HG02884 (cell line): ENCODE data around the gene KMT2D.
A peak's percentile ranks its signal among the peaks of the same experiment; 100 is the strongest.
"Not testable (repeated sequence)": the region's sequence is repeated elsewhere in the genome, so short reads cannot be mapped to it uniquely, and the experiment has no call there.

Experiments
- ATAC-seq: cut with Tn5 transposase; IDR thresholded peaks from one replicate; pipeline ENCODE4 v1.9.1; 2021; ENCODE audit warnings: mild to moderate bottlenecking, moderate library complexity; ENCODE audit not compliant: unreplicated experiment

The KMT2D gene

DNA sequence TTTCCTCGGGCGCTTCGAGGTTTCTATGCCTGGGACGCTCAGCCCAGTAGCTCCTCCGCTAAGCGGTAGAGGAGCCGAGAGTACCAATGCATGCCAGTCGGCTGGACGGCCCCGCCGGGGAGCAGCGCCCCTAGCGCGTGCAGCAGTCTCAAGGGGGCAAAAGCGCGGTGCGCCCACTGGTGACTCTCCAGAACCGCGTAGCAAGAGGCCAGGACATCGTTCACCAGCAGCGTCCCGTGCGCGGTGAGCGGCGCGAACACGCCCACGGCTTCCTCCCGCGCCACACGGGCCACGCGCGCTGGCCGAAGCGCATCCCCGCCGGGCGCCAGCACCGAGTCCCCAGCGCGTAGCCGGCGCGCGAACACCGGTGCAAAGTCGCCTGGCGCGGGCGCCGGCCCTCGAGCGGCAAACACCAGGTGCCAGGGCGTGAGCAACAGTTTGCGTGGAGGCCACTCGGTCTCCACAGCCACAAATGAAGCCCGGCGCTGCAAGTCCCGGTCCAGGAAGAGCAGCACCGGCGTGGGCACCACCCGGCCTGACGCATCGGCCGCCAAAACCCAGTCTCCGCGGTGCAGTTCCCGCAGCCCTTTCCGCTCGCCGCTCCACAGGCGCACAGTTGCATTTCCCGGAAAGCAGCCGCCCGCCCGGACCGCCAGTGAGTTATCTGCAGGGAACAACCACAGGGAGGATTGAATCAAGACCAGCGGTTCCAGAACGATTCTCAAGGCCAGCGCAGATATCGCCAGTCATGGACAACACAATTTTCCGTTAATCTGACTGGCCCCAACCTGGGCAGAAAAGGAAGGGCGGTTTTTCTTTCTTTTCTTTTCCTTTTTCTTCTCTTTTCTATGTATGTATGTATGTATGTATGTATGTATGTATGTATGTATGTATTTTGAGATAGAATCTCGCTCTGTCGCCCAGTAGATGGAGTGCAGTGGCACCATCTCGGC is 29.5 kb upstream of the KMT2D start:
- ATAC-seq, result no peak

DNA sequence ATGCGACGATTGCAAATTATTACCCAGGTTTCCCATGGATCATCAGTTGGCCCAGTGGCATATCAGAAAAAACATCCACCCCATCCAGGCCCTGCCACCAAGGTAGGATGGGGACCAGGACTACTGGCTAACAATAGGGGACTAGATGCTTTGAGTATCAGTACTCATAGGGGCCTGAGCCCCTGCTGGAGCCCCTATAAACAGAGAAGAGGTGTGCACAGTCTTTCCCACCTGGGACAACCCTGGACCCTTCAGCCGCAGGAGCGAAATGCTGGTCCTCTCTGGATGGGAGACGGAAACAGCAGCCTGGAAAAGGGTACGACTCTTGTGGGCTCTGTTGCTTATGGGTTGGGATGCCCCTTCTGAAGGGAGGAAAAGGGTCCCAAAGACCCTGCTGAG is 28.3 kb upstream of the KMT2D start:
- ATAC-seq, result no peak

DNA sequence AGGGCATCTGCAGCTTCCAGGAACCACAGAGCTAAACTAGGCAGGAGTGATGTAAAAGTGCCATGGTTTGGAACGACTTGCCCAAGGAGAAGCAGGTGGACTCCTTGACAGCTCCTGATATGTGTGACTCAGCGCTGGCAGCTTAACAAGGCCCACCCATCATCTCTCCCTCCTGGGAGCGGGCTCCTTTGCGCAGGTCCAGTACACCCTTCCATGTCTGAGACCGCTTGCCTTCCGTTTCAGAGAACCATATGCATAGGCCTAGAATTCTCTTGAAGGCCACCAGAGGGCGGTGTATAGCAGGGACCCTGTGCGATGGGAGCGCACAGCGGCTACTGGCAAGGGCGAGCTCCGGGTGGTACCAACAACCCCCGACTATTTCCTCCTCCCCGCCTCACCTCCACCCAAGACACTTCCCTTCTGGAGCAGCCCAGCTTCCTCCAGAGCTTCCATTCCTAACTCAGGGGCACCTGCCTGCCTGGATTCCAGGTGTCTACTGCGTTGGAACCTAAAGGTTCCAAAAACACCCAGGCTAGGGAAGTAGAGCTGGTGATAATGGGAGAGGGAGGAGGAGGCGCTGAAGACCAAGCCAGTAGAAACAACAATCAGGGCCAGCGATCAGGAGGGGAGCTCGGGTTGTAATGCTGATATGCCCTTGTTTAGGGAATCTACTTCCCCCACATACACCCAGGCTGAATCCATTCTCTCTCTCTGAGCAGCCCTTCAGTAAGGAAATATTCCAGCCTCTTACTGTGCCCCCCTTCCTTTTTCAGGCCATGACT is 27.7 kb upstream of the KMT2D start:
- peak; percentile 63 for ATAC-seq

DNA sequence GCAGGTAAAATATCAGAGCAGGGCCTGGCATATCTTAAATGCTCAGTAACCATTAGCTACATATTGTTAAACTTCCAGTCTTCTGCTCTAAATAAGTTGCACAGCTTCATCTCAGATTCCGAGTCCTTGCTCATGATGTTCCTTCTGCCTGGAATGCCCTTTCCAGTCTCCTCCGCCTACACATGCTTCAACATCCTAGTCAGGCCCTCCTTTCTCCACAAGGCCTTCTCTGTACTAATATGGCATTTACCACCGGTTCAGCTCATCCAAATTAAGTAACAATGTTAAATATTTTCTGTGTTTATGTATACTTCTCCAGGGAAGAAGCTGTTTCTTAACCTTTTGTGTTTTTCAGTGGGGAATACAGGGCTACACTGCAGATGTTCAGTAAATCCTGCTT is 25.5 kb upstream of the KMT2D start:
- no peak for ATAC-seq

DNA sequence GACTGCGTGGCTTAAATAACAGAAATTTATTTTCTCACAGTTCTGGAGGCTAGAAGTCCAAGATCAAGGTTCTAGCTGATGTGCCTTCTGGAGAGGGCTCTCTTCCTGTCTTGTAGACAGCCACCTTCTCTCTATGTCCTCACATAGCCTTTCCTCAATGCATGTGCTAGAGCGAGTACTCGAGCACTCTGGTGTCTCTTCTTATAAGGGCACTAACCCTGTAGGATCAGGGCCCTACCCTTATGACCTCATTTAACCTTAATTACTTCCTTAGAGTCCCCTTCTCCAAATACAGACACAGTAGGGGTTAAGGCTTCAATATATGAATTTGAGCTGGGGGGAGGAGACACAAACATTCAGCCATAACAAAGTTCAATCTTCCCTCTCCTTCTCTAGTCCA is 23.8 kb upstream of the KMT2D start:
- no peak for ATAC-seq

DNA sequence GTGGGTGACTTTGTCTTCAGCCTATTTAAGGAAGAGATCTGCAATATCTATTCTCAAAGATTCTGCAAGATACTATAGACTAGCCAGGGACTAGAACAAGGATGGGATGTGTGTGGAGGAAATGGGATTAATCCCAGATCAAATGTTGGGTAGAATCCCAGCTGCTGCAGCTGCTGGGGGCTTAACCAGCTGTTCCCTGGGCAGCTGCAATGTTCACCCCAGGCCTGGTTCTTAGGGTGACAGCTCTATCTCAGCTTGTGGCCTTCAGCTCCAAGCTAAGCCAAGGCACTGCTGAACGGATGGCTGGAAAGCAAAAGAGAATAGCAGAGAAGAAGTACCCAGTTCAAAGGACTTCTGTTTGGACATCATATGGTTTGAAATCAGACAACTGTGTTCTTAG is 19.2 kb upstream of the KMT2D start:
- no peak for ATAC-seq

DNA sequence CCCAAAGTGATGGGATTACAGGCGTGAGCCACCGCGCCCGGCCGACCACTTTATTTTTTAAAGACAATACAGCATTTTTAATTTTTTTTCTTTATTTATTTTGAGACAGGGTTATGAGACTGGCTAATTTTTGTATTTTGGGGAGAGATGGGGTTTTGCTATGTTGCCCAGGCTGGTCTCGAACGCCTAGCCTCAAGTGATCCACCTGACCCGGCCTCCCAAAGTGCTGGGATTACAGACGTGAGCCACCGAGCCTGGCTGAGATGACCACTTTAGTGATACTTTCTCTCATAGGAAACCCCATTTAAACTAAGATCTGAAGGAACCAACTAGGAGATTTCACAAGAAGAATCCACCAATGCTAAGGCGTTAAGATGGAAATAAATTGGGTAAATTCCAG is 10.4 kb upstream of the KMT2D start:
- ATAC-seq, result no peak

DNA sequence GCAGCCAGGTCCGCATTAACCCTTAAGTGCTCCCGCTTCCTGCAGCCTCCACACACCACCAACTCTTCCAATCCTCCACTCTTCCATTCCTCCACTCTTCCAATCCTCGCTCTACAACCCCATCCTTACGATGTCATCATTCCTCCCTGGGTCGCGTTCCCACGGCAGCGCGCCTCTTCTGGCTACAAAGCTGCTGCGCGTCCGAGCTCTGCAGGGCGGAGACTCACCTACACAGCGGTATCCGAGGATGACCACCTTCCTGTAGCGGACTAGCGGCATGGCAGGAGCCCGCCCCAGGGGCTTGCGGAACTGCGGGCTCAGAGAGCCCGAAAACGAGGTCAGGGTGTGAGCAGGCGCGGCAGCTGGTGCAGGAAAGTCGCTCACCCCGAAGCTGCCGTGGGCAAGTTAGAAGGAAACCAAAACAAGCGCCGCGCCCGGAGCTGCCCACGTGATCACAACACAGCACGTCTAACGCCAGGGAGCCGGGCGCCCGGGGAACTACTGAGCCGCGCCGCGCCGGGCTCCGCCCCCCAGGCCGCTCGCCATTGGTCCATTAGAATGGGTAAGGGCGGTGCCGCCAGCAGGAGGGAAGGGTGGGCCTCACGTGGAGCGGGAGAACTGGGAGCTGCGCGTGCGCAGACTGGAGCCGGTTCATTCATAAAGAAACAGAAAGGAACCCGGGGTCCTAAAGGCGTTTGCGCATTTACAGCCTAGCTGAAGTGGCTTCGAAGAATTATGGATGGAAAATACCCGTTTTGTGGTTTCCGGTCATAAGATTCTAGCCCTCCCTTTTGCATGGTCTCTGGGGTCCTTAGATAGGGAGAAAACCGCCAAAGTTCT is 9.1 kb upstream of the KMT2D start, which contains the start of gene RHEBL1:
TSS of gene RHEBL1 (minus strand) at position 473 of the 840 bp plus-strand sequence. CDS start at position 279, 194 bp downstream.
- peak; percentile 94 for ATAC-seq

DNA sequence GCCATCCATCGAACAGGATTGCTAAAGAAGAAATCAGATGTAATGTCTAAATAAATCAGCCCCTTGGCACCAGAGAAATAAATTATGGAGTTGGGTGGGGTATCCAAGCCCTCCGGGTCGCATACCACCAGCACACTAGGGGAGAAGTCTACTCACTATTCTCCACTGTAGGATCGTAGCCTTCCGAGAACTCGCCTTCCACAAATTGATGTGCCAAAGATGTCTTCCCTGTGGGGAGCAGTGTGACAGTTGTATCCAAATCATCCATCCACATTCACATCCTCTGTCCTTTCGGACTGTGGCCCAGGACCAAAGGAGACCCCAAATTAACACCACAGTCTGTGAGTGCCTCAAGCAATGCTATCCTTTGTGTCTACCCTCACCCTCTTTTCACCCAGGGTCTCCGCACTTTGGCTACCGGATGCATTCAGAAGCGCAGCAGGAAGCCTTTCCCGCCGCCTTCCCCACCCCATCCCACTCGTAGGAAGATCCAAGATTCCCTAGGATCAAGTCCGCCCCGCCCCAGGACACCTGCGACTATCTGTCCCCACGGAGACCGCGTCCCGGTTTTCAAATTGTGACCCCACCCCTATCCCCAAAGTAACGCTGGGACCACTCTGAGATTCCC is 8.4 kb upstream of the KMT2D start:
- no peak for ATAC-seq

DNA sequence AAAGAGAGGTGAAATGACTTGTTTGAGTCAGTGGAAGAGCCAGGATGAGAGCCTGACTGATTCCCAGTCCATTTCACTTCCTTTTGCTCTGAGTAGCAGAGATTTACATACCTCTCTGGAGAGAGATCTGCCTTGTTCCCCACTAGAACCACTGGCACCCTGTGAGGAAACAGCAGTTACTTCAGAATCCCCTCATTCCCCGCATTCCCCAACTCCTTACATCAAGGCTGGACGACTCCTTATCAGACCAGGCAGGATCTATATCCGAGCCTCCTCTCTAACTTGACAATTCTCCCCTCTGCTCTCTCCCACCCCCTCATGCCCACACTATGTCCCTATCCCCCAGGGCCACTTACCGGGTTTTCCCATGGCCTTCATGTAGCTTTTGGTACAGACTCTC is 5.5 kb upstream of the KMT2D start:
- no peak for ATAC-seq

DNA sequence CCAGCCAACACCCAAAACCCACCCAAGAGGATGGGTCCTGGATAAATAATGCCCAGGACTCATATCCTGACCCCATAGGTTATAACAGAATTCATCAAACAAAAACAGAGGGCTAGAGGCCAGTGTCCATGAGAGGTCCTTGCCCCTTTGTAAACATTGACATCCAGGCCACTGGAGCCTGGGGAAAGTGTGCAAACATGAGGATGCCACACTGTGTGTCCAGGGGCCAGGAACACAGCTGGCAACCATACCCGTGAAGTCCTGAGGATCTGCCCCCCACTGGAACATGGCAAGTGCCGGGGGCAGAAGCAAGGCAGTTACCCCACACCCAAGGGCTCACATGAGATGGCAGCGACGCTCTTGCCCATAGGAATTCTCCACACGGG is 4.2 kb upstream of the KMT2D start:
- ATAC-seq, result no peak

DNA sequence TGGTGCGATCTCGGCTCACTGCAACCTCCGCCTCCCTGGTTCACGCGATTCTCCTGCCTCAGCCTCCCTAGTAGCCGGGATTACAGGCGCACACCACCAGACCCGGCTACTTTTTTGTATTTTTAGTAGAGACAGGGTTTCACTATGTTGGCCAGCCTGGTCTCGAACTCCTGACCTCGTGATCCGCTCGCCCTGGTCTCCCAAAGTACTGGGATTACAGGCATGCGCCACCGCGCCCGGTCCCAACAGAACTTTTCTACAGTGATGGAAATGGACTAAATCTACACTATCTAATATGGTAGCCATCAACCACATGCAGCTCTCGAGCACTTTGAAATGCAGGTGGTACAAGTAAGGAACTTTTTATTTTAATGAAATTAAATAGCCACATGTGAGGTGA is 1.3 kb upstream of the KMT2D start:
- not testable (repeated sequence) for ATAC-seq

DNA sequence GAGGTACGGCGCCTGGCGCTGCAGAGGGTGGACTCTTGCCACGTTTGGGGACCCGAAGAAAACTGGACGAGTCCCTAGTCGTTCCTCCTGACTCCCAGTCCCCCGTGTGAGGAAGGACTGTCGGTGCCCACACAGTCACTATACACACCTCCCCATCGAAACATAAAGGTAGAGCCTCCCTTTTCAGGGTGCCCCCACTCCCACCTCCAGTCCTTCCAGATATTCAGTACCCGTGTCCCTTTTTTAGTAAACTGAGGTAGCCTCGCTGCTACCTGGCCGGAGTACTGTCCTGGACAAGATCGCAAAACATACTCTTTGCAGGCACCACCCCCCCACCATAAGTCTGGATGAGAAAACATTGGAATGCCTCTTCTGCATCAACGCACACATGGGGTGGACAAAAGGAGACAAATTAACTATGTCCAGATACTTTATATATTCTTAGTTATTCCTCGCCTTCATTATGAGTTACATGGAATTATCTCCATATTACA is 610 bp upstream of the KMT2D start:
- no peak for ATAC-seq

DNA sequence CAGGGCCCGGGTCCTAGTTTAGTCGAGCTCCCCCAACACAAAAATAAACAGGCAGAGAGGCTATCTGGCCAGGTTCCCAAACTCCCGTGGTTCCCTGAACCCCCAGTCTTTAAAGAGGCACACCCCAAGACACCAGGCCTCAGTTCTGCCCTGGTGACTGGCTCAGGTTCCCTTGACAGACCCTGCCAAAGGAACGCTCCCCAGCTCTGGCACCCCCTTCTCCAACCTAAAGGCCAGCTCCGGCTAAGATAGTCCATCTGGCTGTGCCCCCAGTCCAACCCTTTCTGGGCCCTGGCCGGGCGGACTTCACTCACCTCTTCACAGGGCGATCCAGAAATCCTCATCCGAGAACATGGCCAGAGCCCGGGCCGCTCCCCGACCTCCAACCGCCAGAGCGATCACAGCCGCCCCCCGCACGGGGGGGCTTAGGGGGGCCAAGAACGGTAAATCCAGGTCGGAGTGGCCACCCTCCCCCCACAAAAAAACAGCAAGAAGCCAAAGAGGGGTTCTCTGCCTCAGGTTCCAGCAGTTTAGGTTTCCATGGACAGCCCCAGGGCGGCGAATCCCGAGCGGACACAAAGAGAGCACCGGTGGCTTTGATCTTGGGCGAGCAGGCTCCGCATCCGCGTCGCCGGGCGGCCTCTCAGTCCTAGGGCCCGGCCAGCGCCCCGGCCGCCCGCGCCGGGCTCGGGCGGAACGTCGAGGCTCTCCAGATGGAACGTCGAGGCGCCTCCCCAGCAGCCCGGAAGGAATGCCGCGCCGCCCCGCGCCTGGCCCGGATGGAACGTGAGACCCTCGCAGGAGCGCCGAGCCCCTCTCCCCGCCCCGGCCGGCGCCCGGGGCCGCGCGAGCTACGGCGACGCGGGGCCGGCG is 1.1 kb downstream of the KMT2D start:
- ATAC-seq, result no peak

DNA sequence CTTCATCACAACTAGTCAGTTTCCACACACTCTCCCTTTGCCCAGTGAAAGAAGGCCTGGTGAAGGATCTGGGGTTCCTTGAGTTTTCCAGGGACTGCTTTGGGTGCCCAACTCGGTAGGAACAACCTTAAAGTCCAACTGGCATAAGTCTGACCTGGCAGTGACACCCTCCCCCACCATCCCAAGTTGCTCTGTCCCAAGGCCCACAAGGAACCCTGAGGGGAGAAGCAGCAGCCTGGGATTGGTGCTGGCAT is 1.6 kb downstream of the KMT2D start:
- no peak for ATAC-seq

DNA sequence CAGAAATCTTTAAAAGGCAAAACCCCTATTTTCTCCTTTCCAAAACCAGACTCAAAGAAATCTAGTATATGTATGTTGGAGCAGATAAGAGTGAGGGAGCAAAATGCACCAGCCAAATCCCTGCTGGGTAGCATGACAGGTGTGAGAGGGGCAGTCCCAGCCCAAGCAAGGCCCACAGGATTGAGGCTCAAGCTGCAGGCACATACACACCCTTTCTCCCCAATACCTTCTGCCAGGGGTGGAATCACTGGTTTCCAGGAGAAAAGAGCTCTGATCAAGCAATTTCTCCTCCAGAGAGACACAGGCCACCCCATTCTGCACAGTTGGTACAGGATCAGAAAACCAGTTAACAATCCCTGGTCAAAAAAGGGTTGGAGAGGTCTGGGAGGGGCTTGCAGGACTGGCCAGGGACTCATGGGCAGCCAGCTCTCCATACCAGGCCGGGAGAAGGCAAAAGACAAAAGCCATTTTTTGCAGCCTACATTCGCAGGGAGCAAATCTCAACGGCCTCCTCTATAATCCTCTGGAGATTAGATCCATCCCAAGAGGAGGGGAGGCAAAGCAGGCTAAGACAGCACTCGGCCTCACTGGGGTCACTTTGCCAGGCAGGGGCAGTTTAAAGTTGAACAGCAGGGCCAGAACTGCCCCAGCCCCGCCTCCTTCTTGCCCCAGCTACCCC is 2.1 kb downstream of the KMT2D start:
- ATAC-seq, result no peak

DNA sequence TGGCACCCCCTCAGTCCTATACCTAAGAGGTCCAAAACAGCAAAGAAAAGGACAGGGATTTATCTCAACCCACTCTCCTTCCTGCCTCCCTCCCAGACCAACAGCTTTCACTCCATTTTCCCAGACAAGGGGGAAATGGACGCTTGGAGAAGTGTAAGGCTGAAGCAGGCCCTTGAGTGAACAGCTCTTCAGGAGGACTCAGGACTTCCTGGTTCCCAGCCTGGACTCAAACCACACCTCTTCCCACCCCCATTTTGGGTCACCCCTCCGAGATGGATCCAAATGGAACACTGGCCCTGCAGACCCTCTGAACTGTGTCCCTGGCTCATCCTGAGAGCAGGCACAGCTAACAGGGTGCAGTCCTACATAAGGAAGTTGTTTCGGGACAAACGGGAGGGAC is 2.7 kb downstream of the KMT2D start:
- no peak for ATAC-seq

DNA sequence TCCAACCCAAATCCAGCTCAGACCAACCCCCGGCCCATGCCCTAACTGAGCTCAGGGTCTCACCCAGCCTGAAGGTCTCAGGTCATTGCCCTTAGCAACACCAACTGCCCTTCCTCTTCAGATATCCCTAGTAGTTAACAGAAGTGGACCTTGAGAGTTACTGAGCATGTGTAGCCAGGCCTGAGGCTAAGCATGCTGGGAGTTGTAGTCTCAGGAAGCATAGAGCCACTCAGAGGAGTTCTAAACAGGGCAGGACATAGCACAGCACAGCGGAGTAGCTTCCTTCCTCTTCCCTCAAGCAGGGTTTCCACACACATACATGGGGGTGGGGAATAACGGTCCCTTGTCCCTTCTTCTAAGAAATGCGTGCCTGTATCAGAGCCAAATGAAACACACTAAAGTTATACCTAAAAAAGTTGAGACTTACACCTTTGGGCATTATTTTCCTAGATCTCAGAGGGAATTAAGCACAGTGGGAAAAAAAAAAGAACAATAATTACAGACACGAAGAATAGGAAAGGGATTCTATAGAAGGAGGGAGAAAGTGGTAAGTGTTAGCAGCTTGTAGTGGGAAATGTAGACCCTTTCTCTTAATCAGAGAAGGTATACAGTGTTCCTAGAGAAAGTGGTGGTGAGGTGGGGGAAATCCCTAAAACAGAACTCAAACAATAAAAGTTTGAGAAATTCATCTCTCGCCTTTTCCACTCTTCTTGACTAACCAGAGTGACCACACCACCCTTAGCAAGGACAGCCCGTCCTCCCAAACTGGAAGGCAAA is 4.4 kb downstream of the KMT2D start:
- ATAC-seq, result peak; percentile 73
